Neural cell (in vitro differentiated cells): ENCODE measurements around the gene HDAC11. TPM values are rescaled to one million over a fixed set of nuclear protein-coding genes. Genes with fewer than 3 reads are reported as not detected.

Experiments used
- polyA plus RNA-seq: library from polyadenylated mRNA; depleted of rRNA; stranded (reverse); fragments of >200 nt; gene quantifications from 2 replicates; pipeline ENCODE4 v1.2.3, GENCODE V29; 2014
- small RNA-seq, 3 experiments: library from RNA; depleted of rRNA; stranded (forward); fragments of <200 nt; gene quantifications; one replicate each; pipeline ENCODE3, GENCODE V24; 2012

The HDAC11 gene
- polyA plus RNA-seq, 1 donor from 2014 or later, result 14.8 TPM

Small RNA genes within 50 kb of the gene (small RNA-seq; reads per million reads assigned to genes)
- gene AC027124.2, result 0 to 0.03 (median 0) reads per million in 3 experiments

Other genes starting within 250 kb of the HDAC11 start
- 8.2 and 14.4 TPM in 2 replicates for gene NUP210, start 60.0 kb upstream of the HDAC11 start, polyA plus RNA-seq
- 0.30 and 0.37 TPM in 2 replicates for gene FBLN2, start 68.8 kb downstream of the HDAC11 start, polyA plus RNA-seq